Caco-2 (cell line): ENCODE results near the gene ANKRD30BL. TPM values are rescaled to one million over a fixed set of nuclear protein-coding genes. Genes with fewer than 3 reads are reported as not detected.
"Not testable (repeated sequence)": the region's sequence is repeated elsewhere in the genome, so short reads cannot be mapped to it uniquely, and the experiment has no call there.

Experiments
- Bru-seq: library from RNA; stranded (reverse); fragments of 400-500 nt; gene quantifications from one replicate; lab custom pipeline; 2021; lab: Mats Ljungman, UMichigan
- BruChase-seq, 2 experiments: library from RNA; stranded (reverse); fragments of 400-500 nt; gene quantifications; one replicate each; lab custom pipeline; 2021; lab: Mats Ljungman, UMichigan
- BruUV-seq: library from RNA; stranded (reverse); fragments of 400-500 nt; replicated peaks from 2 replicates; lab custom pipeline; 2021; lab: Mats Ljungman, UMichigan
- CTCF ChIA-PET: fragments of 300-600 bp; sonication (Branson Sonifier 250); formaldehyde crosslinking; loops from one replicate; lab custom pipeline; 2022; ENCODE audit warnings: antibody characterized with exemption; lab: Charles Lee
- POLR2A ChIA-PET: fragments of 300-600 bp; sonication (Branson Sonifier 250); formaldehyde crosslinking; loops from one replicate; lab custom pipeline; 2022; ENCODE audit warnings: antibody characterized with exemption; lab: Charles Lee
- DNase-seq, 2 experiments: peaks; one replicate each; pipeline versions ENCODE4 v3.0.0 to v3.0.0-alpha.2; 2020 to 2022
- H3K27me3 ChIP-seq: replicated peaks from 2 replicates; pipeline ENCODE4 v1.6.0; 2011; ENCODE audit warnings: low read length; ENCODE audit not compliant: control insufficient read depth, insufficient read depth
- H3K36me3 ChIP-seq: 2 replicates; pipeline ENCODE4 v1.5.1; 2011; ENCODE audit warnings: low read length; ENCODE audit not compliant: control insufficient read depth, insufficient read depth
- H3K4me1 ChIP-seq: fragments of 250-450 bp; sonication (Bioruptor Pico); 2 replicates; pipeline ENCODE4 v1.5.1; 2020; ENCODE audit warnings: mild to moderate bottlenecking
- H3K4me3 ChIP-seq: 2 replicates; pipeline ENCODE4 v1.5.1; 2011; ENCODE audit warnings: low read depth, mild to moderate bottlenecking, control low read depth, low read length
- H3K9me3 ChIP-seq: fragments of 250-450 bp; sonication (Bioruptor Pico); 2 replicates; pipeline ENCODE4 v1.5.1; 2020; ENCODE audit warnings: mild to moderate bottlenecking, moderate library complexity
- H3K27ac Mint-ChIP-seq: one replicate; pipeline ENCODE4 v1.8.0; 2022; ENCODE audit warnings: mixed read lengths; ENCODE audit not compliant: unreplicated experiment
- H3K27me3 Mint-ChIP-seq: one replicate; pipeline ENCODE4 v1.8.0; 2022; ENCODE audit warnings: mixed read lengths; ENCODE audit not compliant: insufficient read depth, unreplicated experiment
- H3K36me3 Mint-ChIP-seq: one replicate; pipeline ENCODE4 v1.8.0; 2022; ENCODE audit warnings: mild to moderate bottlenecking, mixed read lengths; ENCODE audit not compliant: insufficient read depth, unreplicated experiment
- H3K4me1 Mint-ChIP-seq: one replicate; pipeline ENCODE4 v1.8.0; 2022; ENCODE audit warnings: low read depth, mixed read lengths; ENCODE audit not compliant: unreplicated experiment
- H3K4me3 Mint-ChIP-seq: one replicate; pipeline ENCODE4 v1.8.0; 2022; ENCODE audit warnings: mild to moderate bottlenecking, moderate library complexity, mixed read lengths; ENCODE audit not compliant: unreplicated experiment
- H3K9me3 Mint-ChIP-seq: one replicate; pipeline ENCODE4 v1.8.0; 2022; ENCODE audit warnings: mixed read lengths; ENCODE audit not compliant: unreplicated experiment
- intact Hi-C: fragments of 100-400 bp; cut with micrococcal nuclease; formaldehyde crosslinking; loops from one replicate; pipeline ENCODE4 v1.10.0; 2022; ENCODE audit not compliant: unreplicated experiment
- long read RNA-seq: library from polyadenylated mRNA; stranded (forward); transcript quantifications from one replicate; pipeline ENCODE4 v2.0.0, GENCODE V29; 2022
- total RNA-seq: library from RNA; stranded (reverse); gene quantifications from 2 replicates; pipeline ENCODE4 v1.2.3, GENCODE V29; 2022

ANKRD30BL gene, protein sequence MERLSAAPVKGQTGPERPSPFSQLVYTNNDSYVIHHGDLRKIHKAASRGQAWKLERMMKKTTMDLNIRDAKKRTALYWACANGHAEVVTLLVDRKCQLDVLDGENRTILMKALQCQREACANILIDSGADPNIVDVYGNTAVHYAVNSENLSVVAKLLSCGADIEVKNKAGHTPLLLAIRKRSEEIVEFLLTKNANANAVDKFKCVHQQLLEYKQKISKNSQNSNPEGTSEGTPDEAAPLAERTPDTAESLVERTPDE
- total RNA-seq (not detected in 2 replicates), Bru-seq, nascent RNA (not detected), BruChase-seq, experiment 1, labeled RNA remaining after a 2-hour chase (not detected), BruChase-seq, experiment 2, labeled RNA remaining after a 6-hour chase (not detected)
- long read RNA-seq = 0 reads

DNA sequence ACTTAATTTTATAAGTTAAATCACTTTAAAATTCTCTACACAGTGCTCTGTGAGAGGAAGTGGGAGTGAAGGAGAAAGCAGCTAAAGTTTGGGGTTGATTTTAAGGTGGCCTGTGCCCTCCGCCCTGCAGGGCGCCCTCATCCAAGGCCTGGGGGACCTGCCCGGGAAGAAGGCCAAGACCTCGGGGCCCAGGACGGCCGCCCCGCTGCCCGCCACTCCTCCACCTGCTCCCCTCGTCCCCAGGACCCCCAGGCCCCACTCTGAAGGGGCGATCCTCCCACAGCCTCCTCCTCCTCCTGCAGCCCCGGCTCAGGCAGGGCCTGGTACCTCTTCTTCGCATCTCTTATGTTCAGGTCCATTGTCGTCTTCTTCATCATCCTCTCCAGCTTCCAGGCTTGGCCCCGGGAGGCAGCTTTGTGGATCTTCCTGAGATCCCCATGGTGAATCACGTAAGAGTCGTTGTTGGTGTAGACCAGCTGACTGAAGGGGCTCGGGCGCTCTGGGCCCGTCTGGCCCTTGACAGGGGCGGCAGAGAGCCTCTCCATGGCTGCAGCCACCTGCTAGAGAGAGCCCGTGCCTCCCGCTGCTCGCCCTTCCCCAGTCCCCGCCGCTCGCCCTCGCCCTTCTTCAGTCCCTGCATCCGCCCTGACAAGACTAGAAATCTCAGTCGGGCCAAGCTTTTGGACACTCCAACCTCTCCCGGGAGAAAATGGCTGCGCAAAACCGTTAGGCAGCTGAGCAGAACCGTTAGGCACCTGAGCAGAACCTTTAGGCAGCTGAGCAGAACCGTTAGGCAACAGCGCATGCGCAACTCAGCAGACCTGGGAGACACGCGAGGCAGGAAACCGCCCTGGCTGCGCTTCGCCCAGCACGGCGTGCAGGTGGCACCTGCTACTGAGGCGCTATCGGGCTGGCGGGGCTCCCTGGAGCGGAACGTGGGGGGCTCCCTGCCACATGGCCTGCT lies at the start of gene ANKRD30BL:
ANKRD30BL (minus strand) TSS at position 792 of the 964 bp plus-strand sequence; CDS start at position 545, 247 bp downstream.
- BruUV-seq, H3K9me3 ChIP-seq, DNase-seq, H3K4me1 ChIP-seq, H3K27me3 Mint-ChIP-seq, H3K4me3 Mint-ChIP-seq, H3K36me3 Mint-ChIP-seq, intact Hi-C loops, H3K27ac Mint-ChIP-seq, POLR2A ChIA-PET, CTCF ChIA-PET, H3K4me1 Mint-ChIP-seq, H3K27me3 ChIP-seq, H3K36me3 ChIP-seq, H3K4me3 ChIP-seq, H3K9me3 Mint-ChIP-seq: not testable (repeated sequence)

DNA sequence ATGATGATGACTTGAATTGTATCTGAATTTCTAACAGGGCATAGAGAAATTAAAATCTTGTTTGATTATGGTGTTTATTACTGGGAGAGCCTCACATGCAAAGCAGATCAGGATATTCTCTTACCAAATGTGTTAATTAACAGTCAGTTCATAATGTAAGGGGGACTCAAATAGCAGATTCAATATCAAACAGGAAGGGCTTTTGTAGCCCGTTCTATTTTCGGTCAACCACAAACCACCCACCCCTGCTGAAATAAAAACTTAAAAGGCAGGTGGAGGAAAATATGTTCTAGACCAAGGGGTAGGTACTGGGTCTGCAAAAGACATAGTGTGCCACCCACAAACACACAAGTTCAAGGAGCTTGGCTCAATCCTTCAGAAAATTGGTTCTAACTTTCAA lies 41.1 kb upstream of the ANKRD30BL start:
- H3K27me3 Mint-ChIP-seq, BruUV-seq, H3K4me3 ChIP-seq, H3K36me3 ChIP-seq, H3K4me1 ChIP-seq, H3K4me3 Mint-ChIP-seq, H3K9me3 Mint-ChIP-seq, POLR2A ChIA-PET, CTCF ChIA-PET, H3K4me1 Mint-ChIP-seq, intact Hi-C loops, H3K9me3 ChIP-seq, H3K36me3 Mint-ChIP-seq, DNase-seq, H3K27me3 ChIP-seq, H3K27ac Mint-ChIP-seq: not testable (repeated sequence)

DNA sequence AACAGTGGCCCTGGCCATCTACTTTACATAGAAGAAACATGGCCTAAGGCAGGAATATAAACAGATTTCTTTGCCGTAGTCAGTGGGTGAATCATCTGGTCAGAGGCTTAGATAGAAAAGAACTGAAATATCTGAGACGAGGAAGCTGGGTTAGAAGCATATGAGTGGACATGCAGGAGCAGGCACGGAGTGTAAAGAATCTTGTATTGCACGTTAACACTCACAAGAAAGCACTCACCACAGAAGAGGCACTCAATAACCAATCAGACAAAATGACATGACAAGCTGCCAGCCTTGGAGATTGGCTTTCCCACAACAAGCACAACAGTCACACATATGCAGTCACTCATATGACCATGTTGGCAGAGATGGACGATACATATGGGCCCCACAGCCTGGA lies 31.1 kb upstream of the ANKRD30BL start:
- CTCF ChIA-PET, H3K9me3 Mint-ChIP-seq, H3K27me3 ChIP-seq: not testable (repeated sequence)

DNA sequence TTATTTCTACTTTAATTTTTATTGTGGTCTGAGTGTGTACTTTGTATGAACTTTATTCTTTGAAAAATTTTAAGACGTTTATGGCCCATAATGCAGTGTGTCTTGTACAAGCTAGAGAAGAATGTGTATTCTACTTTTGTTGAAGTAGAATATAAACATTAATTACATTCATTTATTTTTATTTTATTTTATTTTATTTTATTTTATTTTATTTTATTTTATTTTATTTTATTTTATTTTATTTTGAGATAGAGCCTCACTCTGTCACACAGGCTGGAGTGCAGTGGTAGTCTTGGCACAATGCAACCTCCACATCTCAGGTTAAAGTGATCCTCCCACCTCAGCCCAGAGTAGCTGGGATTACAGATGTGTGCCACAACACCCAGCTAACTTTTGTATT lies 5.3 kb upstream of the ANKRD30BL start:
- H3K27ac Mint-ChIP-seq, H3K36me3 ChIP-seq, BruUV-seq, H3K27me3 Mint-ChIP-seq, CTCF ChIA-PET, H3K36me3 Mint-ChIP-seq, H3K4me1 ChIP-seq, DNase-seq, intact Hi-C loops, H3K4me1 Mint-ChIP-seq, H3K9me3 ChIP-seq, H3K4me3 ChIP-seq, H3K27me3 ChIP-seq, POLR2A ChIA-PET, H3K9me3 Mint-ChIP-seq, H3K4me3 Mint-ChIP-seq: not testable (repeated sequence)

More for the DNA sequence above, 31.1 kb upstream of the ANKRD30BL start:
- POLR2A ChIA-PET, H3K4me1 Mint-ChIP-seq, DNase-seq, H3K27me3 Mint-ChIP-seq, intact Hi-C loops, H3K4me3 ChIP-seq, BruUV-seq, H3K36me3 ChIP-seq, H3K4me1 ChIP-seq, H3K36me3 Mint-ChIP-seq, H3K27ac Mint-ChIP-seq, H3K4me3 Mint-ChIP-seq, H3K9me3 ChIP-seq: not testable (repeated sequence)

DNA sequence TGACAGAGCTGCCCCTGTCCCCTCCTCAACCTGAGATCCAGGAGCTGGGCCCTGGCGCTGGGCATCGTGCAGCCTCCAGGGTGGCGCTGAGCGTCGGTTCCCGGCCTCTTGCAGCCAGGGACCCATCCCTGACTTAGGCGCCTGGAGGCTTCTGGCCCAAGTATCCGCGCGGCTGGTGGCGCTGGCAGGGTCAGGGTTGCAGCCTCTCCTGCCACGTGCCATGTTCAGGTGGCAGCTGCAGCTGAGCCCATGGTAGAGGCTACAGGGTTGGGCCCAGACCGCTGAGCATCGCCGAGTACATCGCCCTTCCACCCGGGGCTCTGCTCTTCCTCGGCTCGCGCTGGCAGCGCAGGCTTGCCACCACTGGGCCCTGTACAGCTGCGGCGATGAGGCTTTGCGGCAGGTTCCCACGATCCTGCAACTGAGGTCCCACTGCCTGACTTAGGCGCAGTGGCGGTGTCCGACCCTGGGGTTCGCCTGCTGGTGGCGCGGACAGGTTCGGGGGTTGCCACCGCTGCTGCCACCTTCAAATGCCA lies 441 bp upstream of the ANKRD30BL start:
- intact Hi-C loops, POLR2A ChIA-PET, BruUV-seq, H3K27me3 ChIP-seq, H3K36me3 ChIP-seq, H3K4me3 ChIP-seq, H3K9me3 ChIP-seq, H3K4me3 Mint-ChIP-seq, H3K36me3 Mint-ChIP-seq, H3K27ac Mint-ChIP-seq, DNase-seq, H3K27me3 Mint-ChIP-seq, H3K4me1 Mint-ChIP-seq, CTCF ChIA-PET, H3K9me3 Mint-ChIP-seq, H3K4me1 ChIP-seq: not testable (repeated sequence)
